IPS DF 6.9 (cell line): Measurements from ENCODE around the gene SPIRE1.

ENCODE experiments used
- DNase-seq: peaks from one replicate; pipeline ENCODE4 v3.0.0-alpha.2; 2013; ENCODE audit warnings: low read depth, low spot score
- H3K27ac ChIP-seq: one replicate; pipeline ENCODE4 v1.5.1; 2013; ENCODE audit warnings: low read length, control low read depth
- H3K27me3 ChIP-seq: 2 replicates; pipeline ENCODE4 v1.6.1; 2013; ENCODE audit warnings: mild to moderate bottlenecking, low read length; ENCODE audit not compliant: control insufficient read depth, insufficient read depth
- H3K36me3 ChIP-seq: 2 replicates; pipeline ENCODE4 v1.6.1; 2013; ENCODE audit warnings: low read length; ENCODE audit not compliant: control insufficient read depth, insufficient read depth
- H3K4me1 ChIP-seq: 2 replicates; pipeline ENCODE4 v1.6.1; 2013; ENCODE audit warnings: low read length; ENCODE audit not compliant: control insufficient read depth, insufficient read depth
- H3K4me3 ChIP-seq: 2 replicates; pipeline ENCODE4 v1.5.1; 2013; ENCODE audit warnings: mild to moderate bottlenecking, low read length
- H3K9me3 ChIP-seq: 2 replicates; pipeline ENCODE4 v1.6.1; 2013; ENCODE audit warnings: low read length, inconsistent platforms; ENCODE audit not compliant: control insufficient read depth, insufficient read depth
- WGBS: extraction: QIAGEN DNeasy Blood & Tissue Kit; methylation state at CpG from one replicate; pipeline ENCODE4 v1.1.7; 2013; ENCODE audit warnings: mixed read lengths, missing lambda C conversion rate; ENCODE audit not compliant: insufficient read length, insufficient coverage; 5-methylcytosine and 5-hydroxymethylcytosine counted together

Gene SPIRE1

DNA sequence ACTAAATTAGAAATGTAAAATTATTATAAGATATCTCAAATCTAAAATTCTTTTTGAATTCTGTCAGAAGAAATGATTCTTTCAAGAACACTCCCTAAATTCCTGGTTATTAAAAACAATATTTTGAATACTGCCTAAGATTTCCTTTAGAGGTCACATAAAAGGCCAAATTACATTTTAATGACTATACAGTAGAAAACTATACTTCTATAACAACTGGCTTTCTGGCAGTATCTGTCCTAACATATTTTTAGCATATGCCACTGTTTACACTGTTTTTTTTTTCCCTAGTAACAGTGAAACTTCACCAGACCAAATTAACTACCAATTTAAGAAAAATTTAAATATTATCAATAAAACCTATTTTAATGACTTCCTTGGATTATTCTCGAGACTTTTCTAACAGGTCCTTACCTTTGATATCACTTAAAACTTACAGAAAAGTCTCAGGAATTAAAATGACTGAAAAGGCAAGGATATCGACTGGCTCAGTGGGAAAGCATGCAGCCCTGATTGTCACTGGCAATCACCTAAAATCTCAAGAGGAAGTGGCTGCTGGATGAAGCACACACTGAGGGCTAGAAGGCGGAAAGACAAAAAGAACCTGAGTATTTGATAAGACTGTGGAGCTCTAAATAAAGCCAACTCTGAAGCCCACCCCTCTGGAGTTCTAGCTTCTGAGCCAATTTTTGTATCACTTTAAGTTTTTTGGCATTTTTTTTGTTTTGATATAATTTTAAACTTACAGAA lies 59.6 kb downstream of the SPIRE1 start:
- Histone ChIP-seq H3K4me3 (no peak overlapping the region), H3K27me3 (no peaks in the 10 kb centered on the region), H3K9me3 (no peaks in the 10 kb centered on the region), H3K4me1 (0 out of 2 replicates have a peak, but pooled peaks cover 1% of the 10 kb centered on the region), H3K36me3 (no peaks in the 10 kb centered on the region), H3K27ac (no peak overlapping the region)
- DNase-seq = no peak
- 100% methylated on average over 1 of the region's 3 CpGs for WGBS

DNA sequence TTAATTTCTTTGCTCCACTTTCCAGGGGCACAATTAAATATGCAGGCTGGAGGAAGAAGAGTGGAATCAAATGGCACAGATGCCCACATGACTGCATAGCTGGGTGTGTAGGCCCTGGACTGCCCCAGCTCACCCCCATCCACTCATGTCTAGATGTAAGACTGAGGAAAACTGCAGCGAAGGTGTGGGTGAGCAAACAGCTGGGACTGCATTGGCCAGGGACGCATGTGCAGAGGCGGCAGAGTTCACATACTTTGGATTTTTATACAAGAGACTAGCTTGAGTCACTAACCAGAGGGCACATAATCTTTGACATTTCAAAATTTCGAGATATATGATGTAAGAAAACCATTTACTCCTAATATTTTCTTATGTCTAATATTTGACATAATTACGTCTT lies 60.1 kb downstream of the SPIRE1 start:
- no peak overlapping the region for H3K27ac ChIP-seq
- H3K4me1 ChIP-seq = 0 out of 2 replicates have a peak, but pooled peaks cover 1% of the 10 kb centered on the region
- 100% methylated on average over 1 of the region's 5 CpGs for whole genome bisulfite sequencing

GRCh38 chr18:12595571-12596255 lies 62.2 kb downstream of the SPIRE1 start:
- 0 out of 2 replicates have a peak, but pooled peaks cover 1% of the 10 kb centered on the region for H3K4me1 ChIP-seq
- no peak for DNase-seq
- H3K36me3 ChIP-seq = no peaks in the 10 kb centered on the region
- H3K27ac ChIP-seq = no peak overlapping the region
- H3K27me3 ChIP-seq = no peaks in the 10 kb centered on the region
- H3K4me3 ChIP-seq = no peak overlapping the region
- H3K9me3 ChIP-seq = no peaks in the 10 kb centered on the region

More for the DNA sequence above, 60.1 kb downstream of the SPIRE1 start:
- Histone ChIP-seq H3K9me3 (no peaks in the 10 kb centered on the region), H3K36me3 (no peaks in the 10 kb centered on the region), H3K4me3 (no peak overlapping the region), H3K27me3 (no peaks in the 10 kb centered on the region)
- no peak for DNase-seq

DNA sequence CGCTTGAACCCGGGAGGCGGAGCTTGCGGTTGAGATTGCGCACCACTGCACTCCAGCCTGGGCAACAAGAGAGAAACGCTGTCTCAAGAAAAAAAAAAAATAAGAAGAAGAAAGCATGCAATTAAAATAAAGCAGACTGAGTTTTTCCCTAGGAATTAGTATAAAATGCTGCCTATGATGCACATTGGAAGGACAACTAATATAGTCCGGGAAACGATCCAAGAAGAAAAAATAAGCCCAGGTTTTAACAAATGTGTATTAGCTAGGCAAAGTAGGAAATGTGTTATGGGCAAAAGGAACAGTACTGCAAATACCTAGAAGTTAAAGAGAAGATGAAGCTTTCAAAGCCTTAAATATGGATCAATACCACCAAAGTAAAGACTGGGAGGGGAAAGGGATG lies 64.0 kb downstream of the SPIRE1 start:
- Histone ChIP-seq H3K27ac (no peak overlapping the region), H3K36me3 (no peaks in the 10 kb centered on the region), H3K4me3 (no peak overlapping the region), H3K9me3 (no peaks in the 10 kb centered on the region), H3K27me3 (no peaks in the 10 kb centered on the region), H3K4me1 (0 out of 2 replicates have a peak, but pooled peaks cover 1% of the 10 kb centered on the region)
- no CpG with 5 or more reads among the region's 8 CpGs for WGBS
- no peak for DNase-seq

DNA sequence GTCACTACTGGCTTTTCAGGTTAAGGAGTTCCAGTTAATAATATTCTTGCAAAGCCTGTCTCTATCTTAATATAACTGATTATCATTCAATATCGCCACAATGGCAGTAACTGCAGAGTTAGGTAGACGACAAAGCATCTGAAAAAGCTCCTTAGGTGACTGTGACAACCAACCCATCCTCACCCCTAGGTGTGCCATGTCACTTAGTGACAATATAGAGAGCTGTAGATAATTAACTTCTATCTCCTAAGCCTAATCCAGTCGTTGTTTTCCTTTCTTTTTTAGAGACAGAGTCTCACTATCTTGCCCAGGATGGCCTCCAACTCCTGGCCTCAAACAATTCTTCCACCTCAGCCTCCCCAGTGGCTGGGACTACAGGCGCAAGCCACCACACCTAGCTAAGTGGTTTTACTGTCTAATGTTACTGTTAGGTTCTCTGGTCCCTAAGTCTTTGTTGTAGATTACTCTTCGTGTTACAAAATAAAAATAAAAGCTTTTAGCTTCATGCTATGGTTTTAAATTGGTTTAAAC lies 65.2 kb downstream of the SPIRE1 start:
- H3K4me3 ChIP-seq = no peak overlapping the region
- no CpG with 5 or more reads among the region's 5 CpGs for WGBS
- no peak overlapping the region for H3K27ac ChIP-seq
- H3K9me3 ChIP-seq = no peaks in the 10 kb centered on the region
- DNase-seq = no peak
- no peaks in the 10 kb centered on the region for H3K36me3 ChIP-seq
- H3K27me3 ChIP-seq = no peaks in the 10 kb centered on the region
- H3K4me1 ChIP-seq = no peaks in the 10 kb centered on the region

DNA sequence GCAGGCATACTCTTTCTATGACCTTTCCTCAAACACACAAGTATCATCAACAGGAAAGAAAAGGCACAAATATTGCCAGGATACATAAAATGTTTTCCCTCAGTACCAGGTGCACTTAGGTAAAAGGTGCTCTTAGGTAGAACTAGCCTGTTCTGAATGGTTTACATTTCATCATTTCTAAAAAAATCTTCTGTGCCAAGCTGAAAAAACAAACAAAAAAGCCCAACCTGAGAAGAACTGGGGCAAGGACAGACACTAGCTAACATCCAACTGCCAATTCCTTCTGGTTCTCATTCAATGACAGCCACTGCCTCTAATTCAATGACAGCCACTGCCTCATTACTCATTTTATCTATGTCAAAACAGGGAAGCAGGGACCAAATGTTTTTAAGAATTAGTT lies 68.5 kb downstream of the SPIRE1 start:
- Histone ChIP-seq H3K4me3 (no peak overlapping the region), H3K27ac (no peak overlapping the region), H3K36me3 (no peaks in the 10 kb centered on the region), H3K9me3 (no peaks in the 10 kb centered on the region), H3K4me1 (no peaks in the 10 kb centered on the region), H3K27me3 (no peaks in the 10 kb centered on the region)
- no peak for DNase-seq

DNA sequence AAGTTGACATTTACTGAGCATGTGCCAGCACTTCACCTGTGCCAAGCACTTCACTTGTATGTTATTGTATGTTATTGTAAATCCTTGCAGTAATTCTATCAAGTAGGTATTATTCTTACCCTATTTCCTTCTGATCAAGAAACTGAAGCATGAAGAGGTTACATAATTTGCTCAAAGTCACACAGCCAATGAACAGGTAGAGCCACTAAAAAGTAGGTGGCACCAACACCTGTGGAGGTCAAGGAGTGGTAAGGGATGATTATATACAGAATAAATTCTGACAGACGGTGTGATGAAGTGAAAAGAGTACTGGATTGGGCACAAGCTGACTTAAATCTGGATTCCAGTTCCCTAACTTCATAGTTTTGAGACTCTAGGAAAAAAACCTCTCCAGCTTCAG lies 71.0 kb downstream of the SPIRE1 start:
- Histone ChIP-seq H3K4me3 (no peak overlapping the region), H3K9me3 (no peaks in the 10 kb centered on the region), H3K36me3 (no peaks in the 10 kb centered on the region), H3K27me3 (no peaks in the 10 kb centered on the region), H3K4me1 (no peaks in the 10 kb centered on the region), H3K27ac (no peak overlapping the region)
- DNase-seq = no peak
- WGBS = no CpG with 5 or more reads among the region's 1 CpG

GRCh38 chr18:12585218-12585617 lies 72.7 kb downstream of the SPIRE1 start:
- Histone ChIP-seq H3K27ac (no peak overlapping the region), H3K27me3 (no peaks in the 10 kb centered on the region), H3K4me3 (no peak overlapping the region), H3K4me1 (no peaks in the 10 kb centered on the region), H3K9me3 (no peaks in the 10 kb centered on the region), H3K36me3 (no peaks in the 10 kb centered on the region)
- no CpG with 5 or more reads among the region's 1 CpG for WGBS
- DNase-seq = no peak

GRCh38 chr18:12580630-12581342 lies 77.1 kb downstream of the SPIRE1 start:
- Histone ChIP-seq H3K4me1 (no peaks in the 10 kb centered on the region), H3K4me3 (no peak overlapping the region), H3K36me3 (no peaks in the 10 kb centered on the region), H3K9me3 (no peaks in the 10 kb centered on the region), H3K27me3 (no peaks in the 10 kb centered on the region), H3K27ac (no peak overlapping the region)
- WGBS = no CpG with 5 or more reads among the region's 9 CpGs
- DNase-seq = no peak

GRCh38 chr18:12579775-12580174 lies 78.1 kb downstream of the SPIRE1 start:
- Histone ChIP-seq H3K36me3 (no peaks in the 10 kb centered on the region), H3K9me3 (no peaks in the 10 kb centered on the region), H3K4me3 (no peak overlapping the region), H3K4me1 (no peaks in the 10 kb centered on the region), H3K27ac (no peak overlapping the region), H3K27me3 (no peaks in the 10 kb centered on the region)
- no peak for DNase-seq
- WGBS = no CpG with 5 or more reads among the region's 2 CpGs
